PC-3 (cell line): ENCODE measurements around the gene LAMA2.

Experiments
- CTCF ChIP-seq: fragments of 300-600 bp; sonication (generic); conservative IDR thresholded peaks from 2 replicates; pipeline ENCODE4 v1.5.1; 2017; ENCODE audit warnings: antibody characterized with exemption, low read depth, mild to moderate bottlenecking, low read length
- EZH2 ChIP-seq: fragments of 300-600 bp; sonication (generic); IDR thresholded peaks from one replicate; pipeline ENCODE4 v1.6.1; 2017; ENCODE audit warnings: antibody characterized with exemption, mild to moderate bottlenecking, low read length; ENCODE audit not compliant: unreplicated experiment
- EZH2phosphoT487 ChIP-seq: fragments of 300-600 bp; sonication (generic); IDR thresholded peaks from 2 replicates; pipeline ENCODE4 v1.6.1; 2018; ENCODE audit warnings: mild to moderate bottlenecking, antibody characterized with exemption, low read length, borderline replicate concordance

- no peak for TF ChIP-seq CTCF
- TF ChIP-seq EZH2phosphoT487: no peak
- TF ChIP-seq EZH2: no peak
Observed at GRCh38 chr6:129494586-129494985, 611.6 kb downstream of the LAMA2 start.
